HEK293 (cell line): ENCODE results near the gene CCDC127.

ENCODE experiments used
- CTCF ChIA-PET: fragments of 350-600 bp; formaldehyde crosslinking; extraction: SDS; loops from one replicate; lab custom pipeline; 2021; ENCODE audit warnings: antibody characterized with exemption; lab: Yijun Ruan, JAX
- POLR2A ChIA-PET: fragments of 300-600 bp; formaldehyde crosslinking; extraction: SDS; loops from one replicate; lab custom pipeline; 2020; ENCODE audit warnings: antibody characterized with exemption, inconsistent platforms; lab: Yijun Ruan, JAX
- H3K27ac ChIP-seq: fragments of 200-500 bp; sonication (Bioruptor generic); 2 replicates; pipeline ENCODE4 v1.5.1; 2014; ENCODE audit warnings: low read depth, low read length, control low read depth, inconsistent platforms; ENCODE audit errors: extremely low read depth
- H3K36me3 ChIP-seq, 2 experiments: fragments of 200-500 bp in 1 of 2; sonication (Bioruptor generic) in 1 of 2; 1 replicate in 1 of 2; 2 replicates in 1 of 2; pipeline ENCODE4 v1.5.1; 2014 to 2017; ENCODE audit warnings: inconsistent platforms in 2 of 2, low read length in 2 of 2; ENCODE audit not compliant: control insufficient read depth in 2 of 2, insufficient read depth in 1 of 2
- H3K4me1 ChIP-seq: fragments of 200-500 bp; sonication (Bioruptor generic); 2 replicates; pipeline ENCODE4 v1.5.1; 2014; ENCODE audit warnings: mild to moderate bottlenecking, low read length, inconsistent platforms; ENCODE audit not compliant: control insufficient read depth, insufficient read depth
- H3K4me3 ChIP-seq: 2 replicates; pipeline ENCODE4 v1.5.1; 2011; ENCODE audit warnings: low read depth, mild to moderate bottlenecking, control low read depth, low read length, moderate library complexity
- H3K9me3 ChIP-seq: fragments of 200-500 bp; sonication (Bioruptor generic); 2 replicates; pipeline ENCODE4 v1.5.1; 2014; ENCODE audit warnings: low read depth, low read length, inconsistent platforms; ENCODE audit not compliant: control insufficient read depth, insufficient read depth
- BCL11A ChIP-seq: fragments of 450-650 bp; formaldehyde crosslinking; IDR thresholded peaks from 2 replicates; pipeline ENCODE4 v1.5.1; 2016; ENCODE audit warnings: low read depth, missing biosample characterization, missing genetic modification characterization
- PRDM4 ChIP-seq: fragments of 450-650 bp; formaldehyde crosslinking; IDR thresholded peaks from 2 replicates; pipeline ENCODE4 v1.5.1; 2017; ENCODE audit warnings: missing biosample characterization, missing genetic modification characterization
- SP2 ChIP-seq: fragments of 450-650 bp; formaldehyde crosslinking; IDR thresholded peaks from 2 replicates; pipeline ENCODE4 v1.5.1; 2016; ENCODE audit warnings: missing biosample characterization, missing genetic modification characterization
- TCF7L2 ChIP-seq: IDR thresholded peaks from 2 replicates; pipeline ENCODE4 v1.6.1; 2011; ENCODE audit warnings: low read depth, mild to moderate bottlenecking, inconsistent platforms, low read length, moderate library complexity, borderline replicate concordance
- TRIM28 ChIP-seq: IDR thresholded peaks from 2 replicates; pipeline ENCODE4 v1.6.1; 2011; ENCODE audit warnings: low read length, control low read depth, borderline replicate concordance
- ZBTB44 ChIP-seq: fragments of 450-650 bp; IDR thresholded peaks from 2 replicates; pipeline ENCODE4 v1.5.1; 2018; ENCODE audit warnings: missing biosample characterization, mild to moderate bottlenecking, missing genetic modification characterization
- ZNF140 ChIP-seq: fragments of 450-650 bp; formaldehyde crosslinking; IDR thresholded peaks from 2 replicates; pipeline ENCODE4 v1.5.1; 2016; ENCODE audit warnings: missing biosample characterization, missing genetic modification characterization
- ZNF148 ChIP-seq: fragments of 450-650 bp; formaldehyde crosslinking; IDR thresholded peaks from 2 replicates; pipeline ENCODE4 v1.5.0; 2017; ENCODE audit warnings: missing biosample characterization, missing genetic modification characterization, borderline replicate concordance
- ZNF214 ChIP-seq: fragments of 450-650 bp; formaldehyde crosslinking; IDR thresholded peaks from 2 replicates; pipeline ENCODE4 v1.5.1; 2017; ENCODE audit warnings: missing biosample characterization, mild to moderate bottlenecking, missing genetic modification characterization, borderline replicate concordance
- ZNF239 ChIP-seq: fragments of 450-650 bp; formaldehyde crosslinking; IDR thresholded peaks from 2 replicates; pipeline ENCODE4 v1.5.1; 2016; ENCODE audit warnings: missing biosample characterization, missing genetic modification characterization
- ZNF354C ChIP-seq: fragments of 450-650 bp; formaldehyde crosslinking; IDR thresholded peaks from 2 replicates; pipeline ENCODE4 v1.5.1; 2016; ENCODE audit warnings: missing biosample characterization, missing genetic modification characterization, low read depth, borderline replicate concordance
- ZNF362 ChIP-seq: fragments of 450-650 bp; formaldehyde crosslinking; IDR thresholded peaks from 2 replicates; pipeline ENCODE4 v1.5.1; 2016; ENCODE audit warnings: missing biosample characterization, missing genetic modification characterization
- ZNF366 ChIP-seq: fragments of 450-650 bp; formaldehyde crosslinking; conservative IDR thresholded peaks from 2 replicates; pipeline ENCODE4 v1.5.1; 2016; ENCODE audit warnings: missing biosample characterization, missing genetic modification characterization
- ZNF404 ChIP-seq: fragments of 450-650 bp; formaldehyde crosslinking; IDR thresholded peaks from 2 replicates; pipeline ENCODE4 v1.5.1; 2017; ENCODE audit warnings: missing biosample characterization, missing genetic modification characterization
- ZNF449 ChIP-seq: fragments of 450-650 bp; formaldehyde crosslinking; IDR thresholded peaks from 2 replicates; pipeline ENCODE4 v1.5.1; 2017; ENCODE audit warnings: missing biosample characterization, mild to moderate bottlenecking, missing genetic modification characterization, moderate library complexity
- ZNF521 ChIP-seq: fragments of 450-650 bp; formaldehyde crosslinking; IDR thresholded peaks from 2 replicates; pipeline ENCODE4 v1.5.1; 2017; ENCODE audit warnings: missing biosample characterization, mild to moderate bottlenecking, missing genetic modification characterization
- ZNF555 ChIP-seq: fragments of 450-650 bp; formaldehyde crosslinking; conservative IDR thresholded peaks from 2 replicates; pipeline ENCODE4 v1.5.1; 2017; ENCODE audit warnings: missing biosample characterization, mild to moderate bottlenecking, missing genetic modification characterization, inconsistent platforms
- ZNF645 ChIP-seq: fragments of 450-650 bp; formaldehyde crosslinking; IDR thresholded peaks from 2 replicates; pipeline ENCODE4; 2016; ENCODE audit warnings: missing biosample characterization, missing genetic modification characterization
- ZNF658 ChIP-seq: fragments of 450-650 bp; formaldehyde crosslinking; IDR thresholded peaks from 2 replicates; pipeline ENCODE4; 2016; ENCODE audit warnings: missing biosample characterization, missing genetic modification characterization
- ZNF792 ChIP-seq: fragments of 450-650 bp; formaldehyde crosslinking; IDR thresholded peaks from 2 replicates; pipeline ENCODE4 v1.5.1; 2016; ENCODE audit warnings: missing biosample characterization, missing genetic modification characterization
- ZNF830 ChIP-seq: fragments of 450-650 bp; IDR thresholded peaks from 2 replicates; pipeline ENCODE4 v1.5.0; 2018; ENCODE audit warnings: missing biosample characterization, missing genetic modification characterization, low read depth, mild to moderate bottlenecking, moderate library complexity
- ZSCAN18 ChIP-seq: fragments of 450-650 bp; formaldehyde crosslinking; IDR thresholded peaks from 2 replicates; pipeline ENCODE4 v1.5.1; 2016; ENCODE audit warnings: missing biosample characterization, missing genetic modification characterization

Gene CCDC127

GRCh38 chr5:161803-162110, 56.2 kb downstream of the CCDC127 start:
- ChIA-PET CTCF (interaction anchor here (0.6 kb wide), 1 partner anchor 23 kb away, joined by 3 read pairs; no protein-coding TSS in a partner anchor), POLR2A (no interaction called here)
- no peak for TF ChIP-seq ZNF362 (tag by site-specific recombination)
- no peak for TF ChIP-seq ZBTB44 (tag by site-specific recombination)
- no peak for TF ChIP-seq SP2 (tag by site-specific recombination)
- TF ChIP-seq ZNF148: no peak
- no peak for TF ChIP-seq ZNF555 (tag by site-specific recombination)
- TF ChIP-seq ZNF140 (tag by site-specific recombination): no peak
- TF ChIP-seq ZNF214 (tag by site-specific recombination): no peak
- no peak for TF ChIP-seq ZNF645
- no peak for TF ChIP-seq ZNF830 (tag by site-specific recombination)
- no peak for TF ChIP-seq TRIM28
- TF ChIP-seq ZNF658: no peak
- Histone ChIP-seq H3K36me3 (no peaks in the 10 kb centered on the region), H3K27ac (no peak overlapping the region), H3K4me1 (no peaks in the 10 kb centered on the region), H3K4me3 (no peak overlapping the region), H3K9me3 (no peaks in the 10 kb centered on the region)

- Histone ChIP-seq H3K27ac (no peak overlapping the region), H3K36me3 (no peaks in the 10 kb centered on the region), H3K4me1 (no peaks in the 10 kb centered on the region), H3K4me3 (no peak overlapping the region), H3K9me3 (no peaks in the 10 kb centered on the region)
- CTCF ChIA-PET: interaction anchor here (0.6 kb wide), 4 partner anchors 9 to 147 kb away, joined by 3 read pairs; no protein-coding TSS in a partner anchor
- POLR2A ChIA-PET: no interaction called here
- TF ChIP-seq ZNF792 (tag by site-specific recombination) (no peak), TCF7L2 (no peak), ZNF404 (tag by site-specific recombination) (no peak), ZNF354C (no peak), ZNF521 (tag by site-specific recombination) (no peak), ZNF449 (tag by site-specific recombination) (no peak), ZSCAN18 (tag by site-specific recombination) (no peak), ZNF555 (tag by site-specific recombination) (no peak), ZNF239 (tag by site-specific recombination) (no peak), ZNF366 (tag by site-specific recombination) (no peak), PRDM4 (tag by site-specific recombination) (no peak), BCL11A (tag by site-specific recombination) (no peak)
Measured at GRCh38 chr5:160921-161802, 56.8 kb downstream of the CCDC127 start.
